Thyroid gland (tissue), 4 donors: ENCODE measurements around the gene CER1.

ENCODE experiments used
- CTCF ChIP-seq, 6 experiments: fragments of 200-600 bp in 3 of 6; fragments of 450-650 bp in 3 of 6; sonication (generic) in 3 of 6; IDR thresholded peaks; one replicate each; pipeline ENCODE4 v1.5.1; 2016 to 2019; ENCODE audit warnings: antibody characterized with exemption in 6 of 6, mild to moderate bottlenecking in 2 of 6, inconsistent platforms in 1 of 6, moderate library complexity in 1 of 6
- POLR2A ChIP-seq, 2 donors: fragments of 450-650 bp; IDR thresholded peaks; one replicate each; pipeline ENCODE4 v1.6.1; 2017; ENCODE audit warnings: antibody characterized with exemption in 2 of 2, mild to moderate bottlenecking in 2 of 2, moderate library complexity in 1 of 2

GRCh38 chr9:14756291-14756690, 33.8 kb upstream of the CER1 start:
- TF ChIP-seq POLR2A (IDR thresholded peaks at IDR 0.05) (no peak), CTCF (IDR thresholded peaks at IDR 0.05) (no peak)
